Measurements from ENCODE around the gene ITGA8. TPM values are rescaled to one million over a fixed set of nuclear protein-coding genes. Genes with fewer than 3 reads are reported as not detected.
"Not testable (repeated sequence)": the region's sequence is repeated elsewhere in the genome, so short reads cannot be mapped to it uniquely, and the experiment has no call there.

The ITGA8 gene
- total RNA-seq, 1 donor from 2014 or later, result 6.9 TPM

GRCh38 chr10:15636446-15636845 is 83.3 kb downstream of the ITGA8 start:
- no peaks in the 10 kb centered on the region for H3K36me3 Mint-ChIP-seq (ENCODE audit: unreplicated experiment)
- no peak overlapping the region for H3K27ac Mint-ChIP-seq (ENCODE audit: unreplicated experiment)
- H3K4me1 Mint-ChIP-seq (ENCODE audit: unreplicated experiment), result peaks cover under 1% of the 10 kb centered on the region
- H3K27me3 Mint-ChIP-seq (ENCODE audit: unreplicated experiment), result no peaks in the 10 kb centered on the region
- no peak overlapping the region for H3K4me3 Mint-ChIP-seq (ENCODE audit: unreplicated experiment)
- DNase-seq (ENCODE audit: extremely low spot score, unreplicated experiment), result no peak
- H3K9me3 Mint-ChIP-seq (ENCODE audit: unreplicated experiment), result no peaks in the 10 kb centered on the region
- no peak for TF ChIP-seq CTCF (IDR thresholded peaks at IDR 0.05)

- no peak overlapping the region for H3K4me3 Mint-ChIP-seq (ENCODE audit: unreplicated experiment)
- no peaks in the 10 kb centered on the region for H3K36me3 Mint-ChIP-seq (ENCODE audit: unreplicated experiment)
- H3K9me3 Mint-ChIP-seq (ENCODE audit: unreplicated experiment), result no peaks in the 10 kb centered on the region
- DNase-seq (ENCODE audit: extremely low spot score, unreplicated experiment), result no peak
- H3K27ac Mint-ChIP-seq (ENCODE audit: unreplicated experiment), result no peak overlapping the region
- no peaks in the 10 kb centered on the region for H3K4me1 Mint-ChIP-seq (ENCODE audit: unreplicated experiment)
- no peak for TF ChIP-seq CTCF (IDR thresholded peaks at IDR 0.05)
- no peaks in the 10 kb centered on the region for H3K27me3 Mint-ChIP-seq (ENCODE audit: unreplicated experiment)
Measured at GRCh38 chr10:15632456-15633091, 87.1 kb downstream of the ITGA8 start.

- H3K36me3 Mint-ChIP-seq (ENCODE audit: unreplicated experiment); H3K27ac Mint-ChIP-seq (ENCODE audit: unreplicated experiment); H3K27me3 Mint-ChIP-seq (ENCODE audit: unreplicated experiment); DNase-seq (ENCODE audit: extremely low spot score, unreplicated experiment); H3K4me1 Mint-ChIP-seq (ENCODE audit: unreplicated experiment); H3K9me3 Mint-ChIP-seq (ENCODE audit: unreplicated experiment); H3K4me3 Mint-ChIP-seq (ENCODE audit: unreplicated experiment): not testable (repeated sequence)
Measured at GRCh38 chr10:15631205-15631604, 88.5 kb downstream of the ITGA8 start.

GRCh38 chr10:15630353-15630752 is 89.4 kb downstream of the ITGA8 start:
- H3K27me3 Mint-ChIP-seq (ENCODE audit: unreplicated experiment), result no peaks in the 10 kb centered on the region
- no peak overlapping the region for H3K27ac Mint-ChIP-seq (ENCODE audit: unreplicated experiment)
- H3K4me1 Mint-ChIP-seq (ENCODE audit: unreplicated experiment), result peaks cover 4% of the 10 kb centered on the region
- H3K9me3 Mint-ChIP-seq (ENCODE audit: unreplicated experiment), result peaks cover 5% of the 10 kb centered on the region
- H3K36me3 Mint-ChIP-seq (ENCODE audit: unreplicated experiment), result no peaks in the 10 kb centered on the region
- no peak for DNase-seq (ENCODE audit: extremely low spot score, unreplicated experiment)
- H3K4me3 Mint-ChIP-seq (ENCODE audit: unreplicated experiment), result no peak overlapping the region
- TF ChIP-seq CTCF (IDR thresholded peaks at IDR 0.05), result no peak

GRCh38 chr10:15627617-15628196 is 92.0 kb downstream of the ITGA8 start:
- DNase-seq (ENCODE audit: extremely low spot score, unreplicated experiment), result no peak
- Mint-ChIP-seq H3K36me3 (ENCODE audit: unreplicated experiment) (no peaks in the 10 kb centered on the region), H3K4me1 (ENCODE audit: unreplicated experiment) (peaks cover 20% of the 10 kb centered on the region), H3K9me3 (ENCODE audit: unreplicated experiment) (peaks cover 5% of the 10 kb centered on the region), H3K27ac (ENCODE audit: unreplicated experiment) (no peak overlapping the region), H3K27me3 (ENCODE audit: unreplicated experiment) (no peaks in the 10 kb centered on the region), H3K4me3 (ENCODE audit: unreplicated experiment) (no peak overlapping the region)
- TF ChIP-seq CTCF (IDR thresholded peaks at IDR 0.05), result no peak

Measured in osteocyte (in vitro differentiated cells).